RWPE1 (cell line): Measurements from ENCODE around the gene USP32.
A peak's percentile ranks its signal among the peaks of the same experiment; 100 is the strongest.
"Not testable (repeated sequence)": the region's sequence is repeated elsewhere in the genome, so short reads cannot be mapped to it uniquely, and the experiment has no call there.

ENCODE experiments used
- CTCF ChIA-PET: fragments of 350-600 bp; sonication (Branson Sonifier 250); formaldehyde crosslinking; extraction: SDS; loops from one replicate; lab custom pipeline; 2021; lab: Yijun Ruan, JAX
- POLR2A ChIA-PET: fragments of 400-600 bp; formaldehyde crosslinking; extraction: SDS; loops from one replicate; lab custom pipeline; 2020; ENCODE audit warnings: antibody characterized with exemption; ENCODE audit not compliant: low non-redundant PET; lab: Yijun Ruan, JAX
- DNase-seq: peaks from one replicate; pipeline ENCODE4 v3.0.0; 2012; ENCODE audit warnings: low spot score
- H3K27ac ChIP-seq: fragments of 450-650 bp; 2 replicates; pipeline ENCODE4 v1.5.1; 2017
- CTCF ChIP-seq: fragments of 450-650 bp; conservative IDR thresholded peaks from 2 replicates; pipeline ENCODE4 v1.5.1; 2017; ENCODE audit warnings: low read depth, mild to moderate bottlenecking

The USP32 gene

GRCh38 chr17:60240290-60240689 lies 151.6 kb downstream of the USP32 start:
- POLR2A ChIA-PET: no interaction called here
- TF ChIP-seq CTCF: no peak
- CTCF ChIA-PET: no interaction called here
- H3K27ac ChIP-seq: no peak overlapping the region
- DNase-seq: no peak

- ChIA-PET CTCF (interaction anchor here (0.6 to 1.5 kb wide), 5 partner anchors 11 to 399 kb away, joined by 3 to 5 read pairs (median 4); no protein-coding TSS in a partner anchor), POLR2A (no interaction called here)
- DNase-seq: no peak
- no peak overlapping the region for H3K27ac ChIP-seq
- TF ChIP-seq CTCF: no peak
Measured at GRCh38 chr17:60231691-60232090, 160.2 kb downstream of the USP32 start.

- POLR2A ChIA-PET: no interaction called here
- CTCF ChIA-PET: interaction anchor here (0.6 to 1.5 kb wide), 4 partner anchors 12 to 399 kb away, joined by 3 to 5 read pairs (median 4); no protein-coding TSS in a partner anchor
- peak; percentile 65 for TF ChIP-seq CTCF
- H3K27ac ChIP-seq: no peak overlapping the region
- peak; percentile 8 for DNase-seq
Measured at GRCh38 chr17:60231234-60231633, 160.7 kb downstream of the USP32 start.

GRCh38 chr17:60230358-60230757 lies 161.6 kb downstream of the USP32 start:
- no peak for TF ChIP-seq CTCF
- POLR2A ChIA-PET: no interaction called here
- DNase-seq: no peak
- CTCF ChIA-PET: interaction anchor here (0.6 to 1.5 kb wide), 3 partner anchors 27 to 181 kb away, joined by 3 to 7 read pairs (median 5); no protein-coding TSS in a partner anchor
- no peak overlapping the region for H3K27ac ChIP-seq

- ChIA-PET CTCF (interaction anchor here (0.6 to 0.7 kb wide), 2 partner anchors 90 to 137 kb away, joined by 3 read pairs; no protein-coding TSS in a partner anchor), POLR2A (no interaction called here)
- no peak for DNase-seq
- no peak overlapping the region for H3K27ac ChIP-seq
- TF ChIP-seq CTCF: no peak
Measured at GRCh38 chr17:60229188-60229802, 162.6 kb downstream of the USP32 start.

- CTCF ChIA-PET, DNase-seq, H3K27ac ChIP-seq, POLR2A ChIA-PET: not testable (repeated sequence)
Measured at GRCh38 chr17:60227276-60227675, 164.7 kb downstream of the USP32 start.

GRCh38 chr17:60224064-60224463 lies 167.9 kb downstream of the USP32 start:
- H3K27ac ChIP-seq: no peak overlapping the region
- ChIA-PET CTCF (interaction anchor here (0.6 kb wide), 1 partner anchor 160 kb away, joined by 3 read pairs; no protein-coding TSS in a partner anchor), POLR2A (no interaction called here)
- DNase-seq: no peak
- no peak for TF ChIP-seq CTCF
